Adrenal gland (tissue), 5 donors: Measurements from ENCODE around the gene BHLHE23.

Experiments used
- CTCF ChIP-seq, 6 experiments: fragments of 450-650 bp in 4 of 6; fragments of 200-600 bp in 2 of 6; sonication (generic) in 1 of 6; IDR thresholded peaks; 1 replicate in 5 of 6; 2 replicates in 1 of 6; pipeline versions ENCODE4 v1.5.1 to v1.8.0; 2016 to 2021; ENCODE audit warnings: antibody characterized with exemption in 6 of 6, mild to moderate bottlenecking in 2 of 6, moderate library complexity in 1 of 6
- POLR2A ChIP-seq, 2 donors: fragments of 450-650 bp; IDR thresholded peaks; one replicate each; pipeline ENCODE4 v1.6.1; 2017; ENCODE audit warnings: antibody characterized with exemption in 2 of 2, mild to moderate bottlenecking in 2 of 2, moderate library complexity in 1 of 2
- donor health status: DM: no; HTN: no; CAD: no.

GRCh38 chr20:63051186-63051860 lies 44.6 kb upstream of the BHLHE23 start:
- no peak for TF ChIP-seq CTCF (IDR thresholded peaks at IDR 0.05)
- TF ChIP-seq POLR2A (IDR thresholded peaks at IDR 0.05) = no peak
